SK-N-MC (cell line): ENCODE measurements around the gene SLC5A8.

Experiments
- DNase-seq: peaks from one replicate; pipeline ENCODE4 v3.0.0-alpha.2; 2011; ENCODE audit warnings: low read depth, low spot score
- H3K27ac ChIP-seq: fragments of 200-600 bp; sonication (generic); 2 replicates; pipeline ENCODE4 v1.5.1; 2016; ENCODE audit warnings: mixed run types
- H3K36me3 ChIP-seq: fragments of 200-600 bp; sonication (generic); 2 replicates; pipeline ENCODE4 v1.6.1; 2017; ENCODE audit warnings: antibody characterized with exemption, low read length, mixed read lengths; ENCODE audit not compliant: insufficient read depth
- H3K4me3 ChIP-seq: fragments of 200-600 bp; sonication (generic); 2 replicates; pipeline ENCODE4 v1.5.1; 2016
- H3K9ac ChIP-seq: fragments of 200-600 bp; sonication (generic); 2 replicates; pipeline ENCODE4 v1.8.0; 2017; ENCODE audit warnings: mixed run types, mixed read lengths; ENCODE audit not compliant: insufficient read length
- H3K9me3 ChIP-seq: fragments of 200-600 bp; sonication (generic); 2 replicates; pipeline ENCODE4 v1.6.1; 2017; ENCODE audit warnings: low read depth, mild to moderate bottlenecking, antibody characterized with exemption, low read length, moderate library complexity, mixed read lengths
- EZH2 ChIP-seq: fragments of 200-600 bp; sonication (generic); IDR thresholded peaks from one replicate; pipeline ENCODE4 v1.6.1; 2017; ENCODE audit warnings: antibody characterized with exemption
- FOXP2 ChIP-seq: optimal IDR thresholded peaks from 2 replicates; pipeline ENCODE3; 2011; ENCODE audit warnings: mild to moderate bottlenecking, moderate library complexity; ENCODE audit not compliant: insufficient read depth; ENCODE audit errors: extremely low read length, control extremely low read depth
- POLR2AphosphoS5 ChIP-seq: IDR thresholded peaks from 2 replicates; pipeline ENCODE4 v1.6.1; 2012; ENCODE audit warnings: mild to moderate bottlenecking, low read depth, low read length, borderline replicate concordance

The SLC5A8 gene

GRCh38 chr12:101127521-101128219 is 82.4 kb downstream of the SLC5A8 start:
- Histone ChIP-seq H3K36me3 (no peaks in the 10 kb centered on the region), H3K27ac (no peak overlapping the region), H3K9ac (no peak overlapping the region), H3K9me3 (no peaks in the 10 kb centered on the region), H3K4me3 (no peak overlapping the region)
- DNase-seq: no peak
- TF ChIP-seq EZH2: no peak
- no peak for TF ChIP-seq POLR2AphosphoS5
- no peak for TF ChIP-seq FOXP2

GRCh38 chr12:101117842-101118241 is 92.2 kb downstream of the SLC5A8 start:
- no peak for TF ChIP-seq FOXP2
- no peak for TF ChIP-seq POLR2AphosphoS5
- no peak for TF ChIP-seq EZH2
- Histone ChIP-seq H3K9ac (no peak overlapping the region), H3K4me3 (no peak overlapping the region), H3K27ac (no peak overlapping the region), H3K9me3 (no peaks in the 10 kb centered on the region), H3K36me3 (no peaks in the 10 kb centered on the region)
- DNase-seq: no peak

GRCh38 chr12:101116911-101117310 is 93.1 kb downstream of the SLC5A8 start:
- Histone ChIP-seq H3K9ac (no peak overlapping the region), H3K36me3 (no peaks in the 10 kb centered on the region)
- DNase-seq: no peak

GRCh38 chr12:101115326-101115725 is 94.7 kb downstream of the SLC5A8 start:
- no peak for TF ChIP-seq EZH2
- TF ChIP-seq FOXP2: no peak
- no peak for TF ChIP-seq POLR2AphosphoS5
- Histone ChIP-seq H3K36me3 (no peaks in the 10 kb centered on the region), H3K9me3 (no peaks in the 10 kb centered on the region), H3K9ac (no peak overlapping the region), H3K4me3 (no peak overlapping the region), H3K27ac (no peak overlapping the region)
- DNase-seq: no peak

More at GRCh38 chr12:101116911-101117310, 93.1 kb downstream of the SLC5A8 start:
- no peak for TF ChIP-seq FOXP2
- TF ChIP-seq EZH2: no peak
- TF ChIP-seq POLR2AphosphoS5: no peak
- no peaks in the 10 kb centered on the region for H3K9me3 ChIP-seq
- H3K4me3 ChIP-seq: no peak overlapping the region
- no peak overlapping the region for H3K27ac ChIP-seq

GRCh38 chr12:101111441-101111840 is 98.6 kb downstream of the SLC5A8 start:
- H3K27ac ChIP-seq: no peak overlapping the region
- no peaks in the 10 kb centered on the region for H3K9me3 ChIP-seq
- no peak for DNase-seq
- TF ChIP-seq FOXP2 (no peak), EZH2 (no peak), POLR2AphosphoS5 (no peak)
- no peaks in the 10 kb centered on the region for H3K36me3 ChIP-seq
- no peak overlapping the region for H3K9ac ChIP-seq
- H3K4me3 ChIP-seq: no peak overlapping the region

- Histone ChIP-seq H3K4me3 (no peak overlapping the region), H3K36me3 (no peaks in the 10 kb centered on the region), H3K9ac (no peak overlapping the region), H3K9me3 (no peaks in the 10 kb centered on the region), H3K27ac (no peak overlapping the region)
- TF ChIP-seq POLR2AphosphoS5 (no peak), FOXP2 (no peak), EZH2 (no peak)
- no peak for DNase-seq
These were observed 99.2 kb downstream of the SLC5A8 start for GRCh38 chr12:101110866-101111265.

- Histone ChIP-seq H3K36me3 (no peaks in the 10 kb centered on the region), H3K4me3 (no peak overlapping the region), H3K9ac (no peak overlapping the region), H3K9me3 (no peaks in the 10 kb centered on the region), H3K27ac (no peak overlapping the region)
- no peak for DNase-seq
- TF ChIP-seq POLR2AphosphoS5 (no peak), EZH2 (no peak), FOXP2 (no peak)
These were observed 101.9 kb downstream of the SLC5A8 start for GRCh38 chr12:101108130-101108529.

- DNase-seq: no peak
- Histone ChIP-seq H3K27ac (no peak overlapping the region), H3K9ac (no peak overlapping the region), H3K4me3 (no peak overlapping the region), H3K36me3 (no peaks in the 10 kb centered on the region), H3K9me3 (no peaks in the 10 kb centered on the region)
- no peak for TF ChIP-seq EZH2
- no peak for TF ChIP-seq FOXP2
- TF ChIP-seq POLR2AphosphoS5: no peak
These were observed 102.8 kb downstream of the SLC5A8 start for GRCh38 chr12:101107032-101107763.
